Kidney epithelial cell (primary cell): Measurements from ENCODE around the gene LPIN3. TPM values are rescaled to one million over a fixed set of nuclear protein-coding genes. Genes with fewer than 3 reads are reported as not detected.
A peak's percentile ranks its signal among the peaks of the same experiment; 100 is the strongest.

Experiments used
- DNase-seq: peaks from one replicate; pipeline ENCODE4 v3.0.0-alpha.2; 2010; ENCODE audit warnings: low read depth
- H3K27me3 ChIP-seq: 2 replicates; pipeline ENCODE4 v1.6.0; 2011; ENCODE audit warnings: low read length; ENCODE audit not compliant: control insufficient read depth, insufficient read depth
- H3K36me3 ChIP-seq: 2 replicates; pipeline ENCODE4 v1.5.1; 2011; ENCODE audit warnings: low read length; ENCODE audit not compliant: control insufficient read depth, insufficient read depth
- H3K4me3 ChIP-seq: 2 replicates; pipeline ENCODE4 v1.5.1; 2011; ENCODE audit warnings: low read depth, mild to moderate bottlenecking, control low read depth, low read length
- total RNA-seq: library from RNA; depleted of rRNA; stranded (reverse); fragments of >200 nt; gene quantifications from 2 replicates; pipeline ENCODE4 v1.2.3, GENCODE V29; 2015
- TF ChIP-seq, protein P1 (sequence below): IDR thresholded peaks from 2 replicates; pipeline ENCODE4 v1.5.1; 2011; ENCODE audit warnings: mild to moderate bottlenecking, moderate library complexity, low read length, control low read depth, inconsistent platforms; ENCODE audit not compliant: insufficient read depth, poor library complexity, severe bottlenecking

LPIN3 gene
- total RNA-seq, 1 donor from 2014 or later = 14.7 TPM

GRCh38 chr20:41334443-41335421, 5.9 kb upstream of the LPIN3 start:
- Histone ChIP-seq H3K27me3 (no peaks in the 10 kb centered on the region), H3K36me3 (no peaks in the 10 kb centered on the region), H3K4me3 (no peak overlapping the region)
- no peak for DNase-seq
- TF ChIP-seq, protein P1, sequence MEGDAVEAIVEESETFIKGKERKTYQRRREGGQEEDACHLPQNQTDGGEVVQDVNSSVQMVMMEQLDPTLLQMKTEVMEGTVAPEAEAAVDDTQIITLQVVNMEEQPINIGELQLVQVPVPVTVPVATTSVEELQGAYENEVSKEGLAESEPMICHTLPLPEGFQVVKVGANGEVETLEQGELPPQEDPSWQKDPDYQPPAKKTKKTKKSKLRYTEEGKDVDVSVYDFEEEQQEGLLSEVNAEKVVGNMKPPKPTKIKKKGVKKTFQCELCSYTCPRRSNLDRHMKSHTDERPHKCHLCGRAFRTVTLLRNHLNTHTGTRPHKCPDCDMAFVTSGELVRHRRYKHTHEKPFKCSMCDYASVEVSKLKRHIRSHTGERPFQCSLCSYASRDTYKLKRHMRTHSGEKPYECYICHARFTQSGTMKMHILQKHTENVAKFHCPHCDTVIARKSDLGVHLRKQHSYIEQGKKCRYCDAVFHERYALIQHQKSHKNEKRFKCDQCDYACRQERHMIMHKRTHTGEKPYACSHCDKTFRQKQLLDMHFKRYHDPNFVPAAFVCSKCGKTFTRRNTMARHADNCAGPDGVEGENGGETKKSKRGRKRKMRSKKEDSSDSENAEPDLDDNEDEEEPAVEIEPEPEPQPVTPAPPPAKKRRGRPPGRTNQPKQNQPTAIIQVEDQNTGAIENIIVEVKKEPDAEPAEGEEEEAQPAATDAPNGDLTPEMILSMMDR = no peak

GRCh38 chr20:41335591-41335990, 5.0 kb upstream of the LPIN3 start:
- no peak for DNase-seq
- no peaks in the 10 kb centered on the region for H3K27me3 ChIP-seq
- H3K4me3 ChIP-seq = no peak overlapping the region

GRCh38 chr20:41336711-41337492, 3.7 kb upstream of the LPIN3 start:
- TF ChIP-seq, protein P1 = no peak

More at GRCh38 chr20:41335591-41335990, 5.0 kb upstream of the LPIN3 start:
- H3K36me3 ChIP-seq = no peaks in the 10 kb centered on the region
- TF ChIP-seq, protein P1 = no peak

DNA sequence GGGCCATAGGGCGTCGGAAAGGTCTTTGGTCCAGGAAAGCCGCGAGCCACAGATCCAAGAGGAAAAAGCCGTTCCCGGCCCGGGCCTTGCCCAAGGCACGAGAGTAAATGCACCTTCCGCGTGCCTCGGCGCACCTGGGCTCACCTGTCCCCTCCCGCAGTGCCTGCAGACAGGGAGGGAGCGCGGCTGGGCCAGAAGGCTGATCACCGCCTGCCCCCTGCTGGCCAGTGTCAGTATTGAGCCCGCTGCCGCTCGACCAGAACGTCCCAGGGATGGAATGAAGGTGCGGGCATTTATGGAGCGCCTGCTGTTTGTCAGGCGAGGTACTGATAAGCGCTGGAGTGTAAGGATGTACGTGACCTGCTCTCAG, 679 bp upstream of the LPIN3 start:
- Histone ChIP-seq H3K4me3 (peak overlapping the region; percentile 47), H3K36me3 (no peaks in the 10 kb centered on the region), H3K27me3 (no peaks in the 10 kb centered on the region)
- TF ChIP-seq, protein P1 = peak; percentile 97
- no peak for DNase-seq

More at GRCh38 chr20:41336711-41337492, 3.7 kb upstream of the LPIN3 start:
- no peak for DNase-seq
- no peaks in the 10 kb centered on the region for H3K36me3 ChIP-seq
- no peak overlapping the region for H3K4me3 ChIP-seq
- no peaks in the 10 kb centered on the region for H3K27me3 ChIP-seq

DNA sequence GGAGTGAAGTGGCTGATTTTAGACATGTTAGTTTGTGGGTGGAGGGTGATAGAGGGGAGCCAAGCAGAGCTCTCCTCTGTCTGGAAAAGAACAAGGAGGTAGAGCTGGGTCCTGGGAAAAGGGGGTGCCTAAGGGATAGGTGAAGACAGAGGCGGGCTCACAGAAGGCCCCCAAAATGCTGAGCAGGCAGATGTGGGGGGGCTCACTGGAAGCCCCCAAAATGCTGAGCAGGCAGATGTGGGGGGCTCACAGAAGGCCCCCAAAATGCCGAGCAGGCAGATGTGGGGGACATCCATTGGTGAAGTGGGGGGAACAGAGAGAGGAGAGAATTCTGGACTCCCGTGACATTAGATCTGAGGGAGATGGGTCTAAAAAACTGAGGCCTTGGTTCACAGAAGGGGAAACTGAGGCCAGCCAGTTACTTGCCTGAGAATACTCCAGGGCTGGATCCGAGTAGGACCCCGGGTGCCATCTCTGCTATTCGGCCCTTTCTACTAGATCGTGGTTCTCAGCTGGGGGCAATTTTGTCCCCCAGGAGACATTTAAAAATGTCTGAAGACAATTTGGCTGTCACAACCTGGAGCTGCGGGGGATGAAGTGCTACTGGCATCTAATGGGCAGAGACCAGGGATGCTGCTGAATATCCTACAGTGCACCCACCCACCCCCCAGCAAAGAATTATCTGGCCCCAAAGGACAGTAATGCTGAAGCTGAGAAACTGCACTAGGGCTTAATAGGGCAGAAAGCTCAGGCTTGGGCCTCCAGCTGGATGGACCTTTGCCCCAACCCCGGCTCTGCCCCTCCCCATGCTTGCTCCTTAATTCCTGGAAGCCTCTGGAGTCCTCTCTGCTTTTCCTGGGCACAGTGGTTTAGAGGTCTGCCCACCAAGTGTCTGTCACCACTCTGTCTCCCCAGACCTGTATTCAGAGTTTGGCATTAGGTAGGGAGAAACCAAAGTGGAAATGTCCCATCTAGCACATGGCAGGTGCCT, 2.1 kb downstream of the LPIN3 start:
- peaks cover 1% of the 10 kb centered on the region for H3K36me3 ChIP-seq
- DNase-seq = no peak
- no peaks in the 10 kb centered on the region for H3K27me3 ChIP-seq
- H3K4me3 ChIP-seq = no peak overlapping the region
- TF ChIP-seq, protein P1 = no peak
